ENCODE measurements around the gene ZNF425. TPM values are rescaled to one million over a fixed set of nuclear protein-coding genes. Genes with fewer than 3 reads are reported as not detected.
A peak's percentile ranks its signal among the peaks of the same experiment; 100 is the strongest.
"Not testable (repeated sequence)": the region's sequence is repeated elsewhere in the genome, so short reads cannot be mapped to it uniquely, and the experiment has no call there.

Gene ZNF425
- total RNA-seq, 2 experiments from 2014 or later, result 0.47 to 0.55 TPM

- peak; percentile 58 for ATAC-seq
- ChIA-PET POLR2A (interaction anchor here (0.8 to 3.6 kb wide), 6 partner anchors 9 to 121 kb away, joined by 4 to 43 read pairs (median 6); partner anchors contain the start of genes ZNF282 and ZNF398), CTCF (interaction anchor here (0.7 to 2.7 kb wide), 11 partner anchors 9 to 158 kb away, joined by 3 to 44 read pairs (median 5); partner anchors contain the start of genes ZNF398 and ZNF783)
- peak overlapping the region; percentile 100 for H3K27ac Mint-ChIP-seq
- H3K9me3 Mint-ChIP-seq (ENCODE audit: insufficient read depth), result peaks cover 7% of the 10 kb centered on the region
- peaks cover 26% of the 10 kb centered on the region for H3K4me1 Mint-ChIP-seq (ENCODE audit: low read depth)
- no peaks in the 10 kb centered on the region for H3K27me3 Mint-ChIP-seq (ENCODE audit: low read depth)
- H3K36me3 Mint-ChIP-seq (ENCODE audit: low read depth), result peaks cover 39% of the 10 kb centered on the region
- peak overlapping the region; percentile 100 for H3K4me3 Mint-ChIP-seq
- DNase-seq, result peak; percentile 70
Measured at GRCh38 chr7:149126662-149127266, 640 bp upstream of the ZNF425 start.

GRCh38 chr7:149125189-149125862 lies 798 bp downstream of the ZNF425 start:
- Mint-ChIP-seq H3K4me1 (ENCODE audit: low read depth) (peaks cover 23% of the 10 kb centered on the region), H3K4me3 (peak overlapping the region; percentile 100), H3K36me3 (ENCODE audit: low read depth) (peaks cover 25% of the 10 kb centered on the region), H3K27me3 (ENCODE audit: low read depth) (no peaks in the 10 kb centered on the region), H3K27ac (peak overlapping the region; percentile 100), H3K9me3 (ENCODE audit: insufficient read depth) (no peaks in the 10 kb centered on the region)
- no peak for ATAC-seq
- no peak for DNase-seq
- ChIA-PET CTCF (interaction anchor here (0.7 to 2.7 kb wide), 11 partner anchors 10 to 141 kb away, joined by 3 to 44 read pairs (median 5); partner anchors contain the start of genes ZNF282, ZNF398 and ZNF783), POLR2A (interaction anchor here (0.6 to 3.6 kb wide), 8 partner anchors 11 to 184 kb away, joined by 3 to 43 read pairs (median 5); partner anchors contain the start of genes ZNF282, ZNF398 and ZNF786)

GRCh38 chr7:149109969-149110368 lies 16.2 kb downstream of the ZNF425 start:
- DNase-seq (no peak), ATAC-seq (no peak)
- Mint-ChIP-seq H3K36me3 (ENCODE audit: low read depth) (no peaks in the 10 kb centered on the region), H3K9me3 (ENCODE audit: insufficient read depth) (no peaks in the 10 kb centered on the region), H3K4me3 (no peak overlapping the region), H3K4me1 (ENCODE audit: low read depth) (no peaks in the 10 kb centered on the region), H3K27me3 (ENCODE audit: low read depth) (no peaks in the 10 kb centered on the region), H3K27ac (no peak overlapping the region)
- ChIA-PET POLR2A (no interaction called here), CTCF (no interaction called here)

GRCh38 chr7:149104749-149105148 lies 21.4 kb downstream of the ZNF425 start:
- ATAC-seq (no peak), DNase-seq (no peak)
- POLR2A ChIA-PET, result no interaction called here
- no peaks in the 10 kb centered on the region for H3K36me3 Mint-ChIP-seq (ENCODE audit: low read depth)
- no peak overlapping the region for H3K27ac Mint-ChIP-seq
- no peaks in the 10 kb centered on the region for H3K4me1 Mint-ChIP-seq (ENCODE audit: low read depth)
- H3K4me3 Mint-ChIP-seq, result no peak overlapping the region
- no peaks in the 10 kb centered on the region for H3K9me3 Mint-ChIP-seq (ENCODE audit: insufficient read depth)
- CTCF ChIA-PET, result no interaction called here
- peaks cover 2% of the 10 kb centered on the region for H3K27me3 Mint-ChIP-seq (ENCODE audit: low read depth)

- Mint-ChIP-seq H3K4me3 (no peak overlapping the region), H3K4me1 (ENCODE audit: low read depth) (no peaks in the 10 kb centered on the region), H3K27ac (no peak overlapping the region), H3K36me3 (ENCODE audit: low read depth) (no peaks in the 10 kb centered on the region), H3K9me3 (ENCODE audit: insufficient read depth) (no peaks in the 10 kb centered on the region), H3K27me3 (ENCODE audit: low read depth) (peaks cover 2% of the 10 kb centered on the region)
- DNase-seq, result no peak
- ChIA-PET POLR2A (no interaction called here), CTCF (no interaction called here)
- ATAC-seq, result no peak
Measured at GRCh38 chr7:149104214-149104613, 21.9 kb downstream of the ZNF425 start.

GRCh38 chr7:149103424-149103823 lies 22.7 kb downstream of the ZNF425 start:
- no peak for ATAC-seq

GRCh38 chr7:149102666-149103065 lies 23.5 kb downstream of the ZNF425 start:
- Mint-ChIP-seq H3K27me3 (ENCODE audit: low read depth) (peaks cover 2% of the 10 kb centered on the region), H3K9me3 (ENCODE audit: insufficient read depth) (no peaks in the 10 kb centered on the region), H3K4me1 (ENCODE audit: low read depth) (no peaks in the 10 kb centered on the region), H3K36me3 (ENCODE audit: low read depth) (no peaks in the 10 kb centered on the region), H3K27ac (no peak overlapping the region), H3K4me3 (no peak overlapping the region)
- POLR2A ChIA-PET, result no interaction called here
- ATAC-seq (no peak), DNase-seq (no peak)
- CTCF ChIA-PET, result no interaction called here

More at GRCh38 chr7:149103424-149103823, 22.7 kb downstream of the ZNF425 start:
- no peak overlapping the region for H3K4me3 Mint-ChIP-seq
- H3K9me3 Mint-ChIP-seq (ENCODE audit: insufficient read depth), result no peaks in the 10 kb centered on the region
- H3K27me3 Mint-ChIP-seq (ENCODE audit: low read depth), result peaks cover 2% of the 10 kb centered on the region
- CTCF ChIA-PET, result no interaction called here
- POLR2A ChIA-PET, result no interaction called here
- no peak for DNase-seq
- H3K36me3 Mint-ChIP-seq (ENCODE audit: low read depth), result no peaks in the 10 kb centered on the region
- no peaks in the 10 kb centered on the region for H3K4me1 Mint-ChIP-seq (ENCODE audit: low read depth)
- H3K27ac Mint-ChIP-seq, result no peak overlapping the region

- Mint-ChIP-seq H3K4me1 (ENCODE audit: low read depth) (no peaks in the 10 kb centered on the region), H3K9me3 (ENCODE audit: insufficient read depth) (no peaks in the 10 kb centered on the region), H3K4me3 (no peak overlapping the region), H3K36me3 (ENCODE audit: low read depth) (no peaks in the 10 kb centered on the region), H3K27me3 (ENCODE audit: low read depth) (peaks cover 2% of the 10 kb centered on the region), H3K27ac (no peak overlapping the region)
- no peak for DNase-seq
- CTCF ChIA-PET, result no interaction called here
- ATAC-seq, result no peak
- POLR2A ChIA-PET, result no interaction called here
Measured at GRCh38 chr7:149100821-149101220, 25.3 kb downstream of the ZNF425 start.

- Mint-ChIP-seq H3K9me3 (ENCODE audit: insufficient read depth) (no peaks in the 10 kb centered on the region), H3K36me3 (ENCODE audit: low read depth) (no peaks in the 10 kb centered on the region), H3K27ac (no peak overlapping the region), H3K4me1 (ENCODE audit: low read depth) (no peaks in the 10 kb centered on the region), H3K27me3 (ENCODE audit: low read depth) (peaks cover 2% of the 10 kb centered on the region), H3K4me3 (no peak overlapping the region)
- ChIA-PET CTCF (interaction anchor here (1.3 kb wide), 1 partner anchor 27 kb away, joined by 3 read pairs; no protein-coding TSS in a partner anchor), POLR2A (interaction anchor here (0.6 kb wide), 1 partner anchor 92 kb away, joined by 3 read pairs; no protein-coding TSS in a partner anchor)
- no peak for ATAC-seq
- no peak for DNase-seq
Measured at GRCh38 chr7:149099058-149099457, 27.1 kb downstream of the ZNF425 start.

GRCh38 chr7:149097088-149097487 lies 29.0 kb downstream of the ZNF425 start:
- ChIA-PET POLR2A (no interaction called here), CTCF (interaction anchor here (1.4 kb wide), 1 partner anchor 31 kb away, joined by 5 read pairs; no protein-coding TSS in a partner anchor)
- Mint-ChIP-seq H3K27ac (no peak overlapping the region), H3K4me1 (ENCODE audit: low read depth) (no peaks in the 10 kb centered on the region), H3K27me3 (ENCODE audit: low read depth) (peaks cover 2% of the 10 kb centered on the region), H3K4me3 (no peak overlapping the region), H3K9me3 (ENCODE audit: insufficient read depth) (no peaks in the 10 kb centered on the region), H3K36me3 (ENCODE audit: low read depth) (no peaks in the 10 kb centered on the region)
- ATAC-seq, result no peak
- DNase-seq, result no peak

GRCh38 chr7:149093228-149093627 lies 32.9 kb downstream of the ZNF425 start:
- ChIA-PET CTCF (interaction anchor here (2.7 kb wide), 1 partner anchor 27 kb away, joined by 8 read pairs; no protein-coding TSS in a partner anchor), POLR2A (no interaction called here)
- no peak overlapping the region for H3K4me3 Mint-ChIP-seq
- DNase-seq (no peak), ATAC-seq (no peak)
- H3K4me1 Mint-ChIP-seq (ENCODE audit: low read depth), result peaks cover 12% of the 10 kb centered on the region
- no peaks in the 10 kb centered on the region for H3K36me3 Mint-ChIP-seq (ENCODE audit: low read depth)
- no peak overlapping the region for H3K27ac Mint-ChIP-seq
- H3K9me3 Mint-ChIP-seq (ENCODE audit: insufficient read depth), result no peaks in the 10 kb centered on the region
- no peaks in the 10 kb centered on the region for H3K27me3 Mint-ChIP-seq (ENCODE audit: low read depth)

GRCh38 chr7:149092244-149092643 lies 33.9 kb downstream of the ZNF425 start:
- Mint-ChIP-seq H3K4me1 (ENCODE audit: low read depth) (peaks cover 16% of the 10 kb centered on the region), H3K4me3 (peak overlapping the region; percentile 28)
- H3K36me3 Mint-ChIP-seq (ENCODE audit: low read depth); H3K27me3 Mint-ChIP-seq (ENCODE audit: low read depth); DNase-seq; ATAC-seq; H3K9me3 Mint-ChIP-seq (ENCODE audit: insufficient read depth); H3K27ac Mint-ChIP-seq: not testable (repeated sequence)
- ChIA-PET CTCF (interaction anchor here (2.7 kb wide), 1 partner anchor 26 kb away, joined by 8 read pairs; no protein-coding TSS in a partner anchor), POLR2A (interaction anchor here (1.3 kb wide), 1 partner anchor 34 kb away, joined by 4 read pairs; the partner anchor contains the start of gene ZNF425)

Measured in activated CD8-positive, alpha-beta T cell treated with anti-CD3 and anti-CD28 coated beads, Interleukin-2, amount 10 ng/mL, durations not matched to agents 7 days and 5 days (primary cell).